ENCODE data around the gene KDELR1.

The KDELR1 gene

GRCh38 chr19:48342414-48342738 lies 49.0 kb downstream of the KDELR1 start:
- no peak for DNase-seq (ENCODE audit: low spot score)

- DNase-seq (ENCODE audit: low spot score), result no peak
Measured at GRCh38 chr19:48341515-48342413, 49.6 kb downstream of the KDELR1 start.

DNA sequence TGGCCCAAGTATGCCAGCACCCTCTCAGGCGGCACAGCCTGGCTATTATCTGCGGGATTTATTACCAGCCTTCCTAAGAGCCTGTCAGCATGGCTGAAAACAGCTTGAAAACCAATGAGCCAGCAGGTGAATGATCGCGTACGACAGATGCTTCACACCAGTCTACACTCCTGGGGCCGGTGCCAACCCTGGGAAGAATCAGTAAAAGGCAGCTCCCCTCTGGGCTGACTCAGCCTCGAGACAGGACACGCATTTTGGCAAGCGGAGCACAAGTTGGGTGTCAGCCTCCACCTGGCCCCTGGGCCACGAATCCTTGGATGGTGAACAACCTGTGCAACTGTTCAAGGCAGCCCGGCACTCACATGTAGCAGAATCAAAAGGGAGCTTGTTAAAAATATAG lies 50.4 kb downstream of the KDELR1 start:
- DNase-seq (ENCODE audit: low spot score), result no peak

DNA sequence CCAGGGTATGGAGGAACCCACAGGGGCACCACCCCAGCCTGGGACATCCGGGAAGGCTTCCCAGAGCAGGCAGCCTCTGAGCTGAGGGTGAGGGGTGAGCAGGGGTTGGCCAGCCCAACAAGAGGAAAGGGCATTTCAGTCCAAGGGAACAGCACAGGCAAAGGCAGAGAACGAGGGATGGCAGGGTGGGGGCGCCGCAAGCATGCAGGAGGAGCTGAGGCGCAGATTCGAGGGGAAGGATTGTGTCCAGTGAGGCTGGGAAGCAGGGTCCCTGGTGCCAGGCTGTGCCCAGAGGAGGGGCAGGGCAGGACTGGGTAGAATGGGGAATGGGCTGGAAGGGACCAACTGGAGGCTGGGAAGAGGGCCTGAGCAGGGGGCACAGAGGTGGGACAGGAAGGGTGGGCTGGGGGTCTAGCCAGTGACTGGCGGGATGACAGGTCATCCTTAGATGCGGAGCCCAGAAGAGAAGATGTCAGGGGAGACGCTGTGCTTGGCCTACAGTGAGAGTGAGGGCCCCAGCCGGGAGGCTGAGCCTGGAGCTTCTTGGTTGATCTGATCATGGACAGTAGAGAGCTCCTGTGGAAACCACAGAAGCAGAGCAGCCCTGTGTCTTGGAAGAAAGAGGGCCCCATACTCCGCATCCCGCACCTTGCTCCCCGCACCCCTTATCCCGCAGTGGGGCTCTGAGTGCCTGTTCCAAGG lies 52.4 kb downstream of the KDELR1 start:
- no peak for DNase-seq (ENCODE audit: low spot score)

DNA sequence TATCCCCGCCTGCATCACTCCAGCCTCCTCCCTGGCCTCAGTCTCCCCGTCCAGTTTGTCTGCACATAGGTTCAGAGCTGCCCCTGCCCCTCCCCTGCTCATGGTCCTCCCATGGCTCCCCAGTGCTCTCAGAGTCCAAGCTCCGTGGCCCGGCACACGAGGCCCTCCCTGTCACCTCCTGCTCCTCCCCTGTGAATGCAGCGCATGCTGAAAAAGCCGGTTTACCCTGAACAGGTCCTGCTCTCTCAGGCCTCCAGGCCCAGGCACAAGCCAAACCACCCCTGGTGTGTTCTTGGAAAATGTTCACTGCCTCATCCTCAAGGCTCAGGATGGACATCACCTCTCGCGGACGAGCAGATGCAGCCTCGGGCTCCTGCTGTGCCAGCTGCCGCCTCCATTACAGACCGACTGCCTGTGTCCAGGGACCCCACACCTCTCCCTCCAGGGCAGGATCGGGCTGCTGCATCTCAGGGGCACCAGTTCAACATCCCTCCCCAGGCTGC lies 53.0 kb downstream of the KDELR1 start:
- no peak for DNase-seq (ENCODE audit: low spot score)

DNA sequence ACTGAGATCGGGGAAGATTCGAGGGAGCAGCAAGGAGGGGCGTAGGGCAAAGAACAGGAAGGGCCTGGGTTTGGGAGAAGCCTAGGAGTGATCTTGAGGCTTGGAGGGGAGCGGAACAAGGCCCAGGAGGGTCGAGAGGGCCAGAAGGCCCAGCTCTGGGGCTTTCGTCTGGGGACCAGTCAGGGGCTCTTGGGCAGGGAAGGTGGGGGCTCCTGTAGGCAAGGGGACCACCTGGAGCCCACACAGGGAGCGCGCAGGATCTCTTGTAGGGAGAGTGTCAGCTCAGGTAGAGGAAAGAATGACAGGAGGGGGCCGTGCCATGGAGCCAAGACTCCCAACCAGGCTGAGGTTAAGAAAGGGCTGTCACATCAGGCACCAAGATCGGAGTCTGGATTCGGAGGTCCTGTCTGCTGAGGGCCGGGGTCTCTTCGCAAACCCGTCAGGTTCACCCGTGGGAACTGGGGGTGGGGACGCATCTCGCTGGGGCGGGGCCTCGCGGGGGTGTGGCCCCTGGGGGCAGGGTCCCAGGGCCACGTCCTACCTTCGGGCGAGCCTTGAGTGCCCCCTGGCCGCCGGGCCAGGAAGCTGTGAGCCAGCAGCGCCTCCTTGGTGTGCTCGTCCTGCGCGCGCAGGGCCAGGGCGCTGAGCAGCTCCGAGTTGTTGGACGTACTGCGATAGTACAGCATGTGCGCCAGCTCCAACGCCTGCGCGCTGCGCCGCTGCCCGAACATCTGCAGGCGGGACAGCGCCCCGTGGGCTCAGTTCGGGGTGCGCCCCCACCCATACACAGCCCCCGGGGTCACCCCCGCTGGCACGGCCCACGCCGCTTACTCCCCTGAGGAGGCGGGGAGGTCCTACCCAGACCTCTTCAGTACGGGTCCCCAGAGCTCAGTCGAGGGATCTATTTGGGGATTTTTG lies 57.6 kb downstream of the KDELR1 start:
- DNase-seq (ENCODE audit: low spot score), result peak; percentile 90

DNA sequence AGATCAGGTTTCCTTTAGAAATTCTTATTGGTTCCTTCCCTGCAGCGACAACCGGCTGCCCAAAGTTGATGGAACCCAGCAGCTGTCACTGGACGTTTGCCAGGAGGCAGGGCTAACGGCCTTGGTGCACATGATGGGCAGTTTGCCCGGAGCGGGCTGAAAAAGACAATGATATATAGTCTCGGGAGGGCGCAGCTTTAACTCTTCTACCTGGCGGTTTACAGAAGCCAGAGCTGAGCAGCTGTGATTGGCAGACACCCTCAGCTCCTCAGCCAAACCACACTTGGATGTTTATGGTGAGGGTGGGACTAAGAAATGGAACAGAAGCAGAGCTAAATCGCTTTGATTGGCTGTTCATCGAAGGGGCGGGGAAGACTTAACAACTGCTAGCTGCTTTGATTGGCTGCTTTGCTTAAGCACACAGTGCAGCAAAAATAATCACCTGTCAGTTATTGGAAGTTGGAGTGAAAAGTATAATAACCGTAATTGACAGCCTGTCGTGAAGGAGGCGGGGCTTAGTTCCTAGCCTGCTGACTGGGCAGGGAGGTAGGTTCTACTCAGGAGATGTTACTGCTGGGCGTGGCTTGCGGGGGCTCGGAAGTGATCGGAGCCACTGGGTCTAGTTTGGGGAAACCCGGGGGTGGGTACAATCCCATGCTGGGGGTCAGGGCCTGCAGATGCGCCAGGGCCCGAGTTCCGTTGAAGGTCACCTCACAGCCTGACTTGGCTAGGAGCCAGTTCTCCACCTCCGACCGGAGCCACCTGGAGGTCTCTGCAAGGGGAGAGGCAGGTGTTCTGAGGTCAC lies 58.5 kb downstream of the KDELR1 start:
- DNase-seq (ENCODE audit: low spot score), result peak; percentile 92
